ENCODE measurements around the gene FANCI.

Gene FANCI

GRCh38 chr15:89307791-89308190 is 64.0 kb downstream of the FANCI start:
- peak; percentile 68 for DNase-seq (ENCODE audit: low spot score)

- no peak for DNase-seq (ENCODE audit: low spot score)
Measured at GRCh38 chr15:89308236-89308635, 64.5 kb downstream of the FANCI start.

- DNase-seq (ENCODE audit: low spot score) = no peak
Measured at GRCh38 chr15:89309993-89310392, 66.2 kb downstream of the FANCI start.

GRCh38 chr15:89315375-89315929 is 71.7 kb downstream of the FANCI start:
- no peak for DNase-seq (ENCODE audit: low spot score)

- no peak for DNase-seq (ENCODE audit: low spot score)
Measured at GRCh38 chr15:89316504-89316903, 72.7 kb downstream of the FANCI start.

- DNase-seq (ENCODE audit: low spot score) = no peak
Measured at GRCh38 chr15:89317186-89317720, 73.5 kb downstream of the FANCI start.

- DNase-seq (ENCODE audit: low spot score) = no peak
Measured at GRCh38 chr15:89319678-89320077, 75.9 kb downstream of the FANCI start.

GRCh38 chr15:89320200-89320599 is 76.4 kb downstream of the FANCI start:
- DNase-seq (ENCODE audit: low spot score) = no peak

- DNase-seq (ENCODE audit: low spot score) = no peak
Measured at GRCh38 chr15:89321521-89322410, 78.0 kb downstream of the FANCI start.

- DNase-seq (ENCODE audit: low spot score) = no peak
Measured at GRCh38 chr15:89322822-89323221, 79.0 kb downstream of the FANCI start.

- no peak for DNase-seq (ENCODE audit: low spot score)
Measured at GRCh38 chr15:89323825-89324224, 80.0 kb downstream of the FANCI start.

GRCh38 chr15:89325039-89325803 is 81.4 kb downstream of the FANCI start:
- no peak for DNase-seq (ENCODE audit: low spot score)

- no peak for DNase-seq (ENCODE audit: low spot score)
Measured at GRCh38 chr15:89326316-89326715, 82.5 kb downstream of the FANCI start.

GRCh38 chr15:89327113-89327512 is 83.3 kb downstream of the FANCI start:
- DNase-seq (ENCODE audit: low spot score) = no peak

- no peak for DNase-seq (ENCODE audit: low spot score)
Measured at GRCh38 chr15:89328398-89329254, 84.8 kb downstream of the FANCI start.

- no peak for DNase-seq (ENCODE audit: low spot score)
Measured at GRCh38 chr15:89329329-89330084, 85.7 kb downstream of the FANCI start.

GRCh38 chr15:89330119-89330518 is 86.3 kb downstream of the FANCI start:
- DNase-seq (ENCODE audit: low spot score) = no peak

- no peak for DNase-seq (ENCODE audit: low spot score)
Measured at GRCh38 chr15:89330881-89331595, 87.3 kb downstream of the FANCI start.

GRCh38 chr15:89332446-89332845 is 88.7 kb downstream of the FANCI start:
- DNase-seq (ENCODE audit: low spot score) = peak; percentile 65

Data from hepatic stellate cell (primary cell).